Lower lobe of right lung (tissue), 2 donors: ENCODE results near the gene NXN. TPM values are rescaled to one million over a fixed set of nuclear protein-coding genes. Genes with fewer than 3 reads are reported as not detected.

Experiments used
- ATAC-seq, 2 donors: fragments of 200-7000 bp; cut with Tn5 transposase; one replicate each; pipeline ENCODE4 v1.9.1; 2020 to 2022; ENCODE audit warnings: mild to moderate bottlenecking in 2 of 2, moderate library complexity in 2 of 2
- DNase-seq: peaks from one replicate; pipeline ENCODE4 v3.0.0-alpha.2; 2020
- H3K27ac ChIP-seq: fragments of 200-600 bp; one replicate; pipeline ENCODE4 v1.8.0; 2022
- H3K27me3 ChIP-seq: fragments of 200-600 bp; one replicate; pipeline ENCODE4 v1.8.0; 2022; ENCODE audit warnings: low read depth
- H3K36me3 ChIP-seq: fragments of 200-600 bp; one replicate; pipeline ENCODE4 v1.8.0; 2022; ENCODE audit warnings: mild to moderate bottlenecking
- H3K4me1 ChIP-seq: fragments of 200-600 bp; one replicate; pipeline ENCODE4 v1.8.0; 2022
- H3K4me3 ChIP-seq: fragments of 200-600 bp; one replicate; pipeline ENCODE4 v1.8.0; 2022; ENCODE audit warnings: mild to moderate bottlenecking
- H3K9me3 ChIP-seq: fragments of 200-600 bp; one replicate; pipeline ENCODE4 v1.8.0; 2022
- intact Hi-C: fragments of 100-400 bp; cut with DNase I; formaldehyde crosslinking; loops from one replicate; pipeline ENCODE4 v1.11.0; 2022
- total RNA-seq: library from RNA; stranded (reverse); fragmentation: NEBNext Ultra II Directional; extraction: Animal tissue kit (Norgen Biotek cat#: 25700); gene quantifications from one replicate; pipeline ENCODE4 v1.2.1, GENCODE V29; 2021
- TF ChIP-seq, protein P1 (sequence below): fragments of 200-600 bp; IDR thresholded peaks from one replicate; pipeline ENCODE4 v1.8.0; 2022; ENCODE audit warnings: antibody characterized with exemption, mild to moderate bottlenecking
- donor health status: DM: no; HTN: yes; CAD: no; lungs with severe emphysema.

The NXN gene
- total RNA-seq, 1 donor from 2014 or later: 42.6 TPM

GRCh38 chr17:1022278-1023024 is 42.9 kb upstream of the NXN start:
- no peaks in the 10 kb centered on the region for H3K27me3 ChIP-seq
- peaks cover 28% of the 10 kb centered on the region for H3K36me3 ChIP-seq
- peak in 1 of 2 donors; percentile 4 for ATAC-seq

DNA sequence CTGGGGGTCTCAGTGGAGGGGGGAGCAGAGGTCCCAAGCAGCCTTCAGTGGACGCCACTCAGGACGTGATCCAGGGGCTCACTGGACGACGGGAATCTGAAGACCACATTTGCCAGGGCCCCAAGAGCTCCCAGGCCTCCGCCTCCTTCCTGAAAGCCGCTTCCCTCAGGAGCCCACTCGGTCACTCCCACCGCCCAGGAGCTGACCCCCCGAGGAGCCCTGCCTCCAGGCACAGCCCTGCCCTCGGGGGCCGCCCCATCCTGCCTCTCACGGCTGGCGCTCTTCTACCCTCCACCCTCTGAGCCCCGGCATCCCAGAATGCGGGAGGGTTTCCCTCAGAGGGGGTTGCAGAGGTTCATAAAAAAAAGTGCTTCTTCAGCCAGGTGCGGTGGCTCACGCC is 41.6 kb upstream of the NXN start:
- H3K27ac ChIP-seq: no peak overlapping the region
- DNase-seq (no peak), ATAC-seq (no peak)
- H3K36me3 ChIP-seq: peaks cover 25% of the 10 kb centered on the region
- TF ChIP-seq, protein P1, sequence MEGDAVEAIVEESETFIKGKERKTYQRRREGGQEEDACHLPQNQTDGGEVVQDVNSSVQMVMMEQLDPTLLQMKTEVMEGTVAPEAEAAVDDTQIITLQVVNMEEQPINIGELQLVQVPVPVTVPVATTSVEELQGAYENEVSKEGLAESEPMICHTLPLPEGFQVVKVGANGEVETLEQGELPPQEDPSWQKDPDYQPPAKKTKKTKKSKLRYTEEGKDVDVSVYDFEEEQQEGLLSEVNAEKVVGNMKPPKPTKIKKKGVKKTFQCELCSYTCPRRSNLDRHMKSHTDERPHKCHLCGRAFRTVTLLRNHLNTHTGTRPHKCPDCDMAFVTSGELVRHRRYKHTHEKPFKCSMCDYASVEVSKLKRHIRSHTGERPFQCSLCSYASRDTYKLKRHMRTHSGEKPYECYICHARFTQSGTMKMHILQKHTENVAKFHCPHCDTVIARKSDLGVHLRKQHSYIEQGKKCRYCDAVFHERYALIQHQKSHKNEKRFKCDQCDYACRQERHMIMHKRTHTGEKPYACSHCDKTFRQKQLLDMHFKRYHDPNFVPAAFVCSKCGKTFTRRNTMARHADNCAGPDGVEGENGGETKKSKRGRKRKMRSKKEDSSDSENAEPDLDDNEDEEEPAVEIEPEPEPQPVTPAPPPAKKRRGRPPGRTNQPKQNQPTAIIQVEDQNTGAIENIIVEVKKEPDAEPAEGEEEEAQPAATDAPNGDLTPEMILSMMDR: no peak
- no peaks in the 10 kb centered on the region for H3K9me3 ChIP-seq
- peaks cover 12% of the 10 kb centered on the region for H3K4me1 ChIP-seq
- H3K4me3 ChIP-seq: no peak overlapping the region
- no peaks in the 10 kb centered on the region for H3K27me3 ChIP-seq
- intact Hi-C loops: no loop called here

More at GRCh38 chr17:1022278-1023024, 42.9 kb upstream of the NXN start:
- DNase-seq: no peak
- Histone ChIP-seq H3K27ac (peak overlapping the region; percentile 24), H3K4me3 (no peak overlapping the region), H3K9me3 (no peaks in the 10 kb centered on the region), H3K4me1 (peaks cover 12% of the 10 kb centered on the region)
- intact Hi-C loops: no loop called here
- TF ChIP-seq, protein P1: no peak

- DNase-seq (no peak), ATAC-seq (no peak)
- Histone ChIP-seq H3K36me3 (peaks cover 25% of the 10 kb centered on the region), H3K27me3 (no peaks in the 10 kb centered on the region), H3K9me3 (no peaks in the 10 kb centered on the region), H3K27ac (peak overlapping the region; percentile 32), H3K4me1 (peaks cover 12% of the 10 kb centered on the region), H3K4me3 (no peak overlapping the region)
- TF ChIP-seq, protein P1: no peak
- intact Hi-C loops: no loop called here
Observed at GRCh38 chr17:1019451-1019850, 39.9 kb upstream of the NXN start.

GRCh38 chr17:1018547-1018946 is 39.0 kb upstream of the NXN start:
- intact Hi-C loops: no loop called here
- peaks cover 30% of the 10 kb centered on the region for H3K36me3 ChIP-seq
- no peaks in the 10 kb centered on the region for H3K9me3 ChIP-seq
- peaks cover 12% of the 10 kb centered on the region for H3K4me1 ChIP-seq
- ATAC-seq: no peak
- TF ChIP-seq, protein P1: no peak
- H3K4me3 ChIP-seq: no peak overlapping the region
- no peak overlapping the region for H3K27ac ChIP-seq
- H3K27me3 ChIP-seq: no peaks in the 10 kb centered on the region
- DNase-seq: no peak

- Histone ChIP-seq H3K9me3 (no peaks in the 10 kb centered on the region), H3K27ac (no peak overlapping the region), H3K4me1 (peaks cover 16% of the 10 kb centered on the region), H3K27me3 (no peaks in the 10 kb centered on the region), H3K4me3 (no peak overlapping the region), H3K36me3 (peaks cover 59% of the 10 kb centered on the region)
- TF ChIP-seq, protein P1: no peak
- peak; percentile 13 for DNase-seq
- intact Hi-C loops: no loop called here
- ATAC-seq: no peak
Observed at GRCh38 chr17:1013729-1014090, 34.1 kb upstream of the NXN start.
